ENCODE measurements around the gene EML1. TPM values are rescaled to one million over a fixed set of nuclear protein-coding genes. Genes with fewer than 3 reads are reported as not detected.

The EML1 gene
- total RNA-seq, 2 experiments from 2014 or later = 0.59 TPM; not detected in 1

GRCh38 chr14:99857551-99857950, 64.3 kb downstream of the EML1 start:
- no peaks in the 10 kb centered on the region for H3K9me3 ChIP-seq (ENCODE audit: control insufficient read depth in 1 of 2, insufficient read depth in 1 of 2, low read length in 2 of 2)
- intact Hi-C loops (cut with DNase I, micrococcal nuclease) = no loop called here
- no peaks in the 10 kb centered on the region for H3K36me3 ChIP-seq (ENCODE audit: insufficient read depth, low read length)
- Mint-ChIP-seq H3K27ac (no peak overlapping the region), H3K4me1 (ENCODE audit: low read depth) (no peaks in the 10 kb centered on the region), H3K4me3 (no peak overlapping the region), H3K36me3 (ENCODE audit: low read depth) (no peaks in the 10 kb centered on the region), H3K27me3 (peaks cover 11% of the 10 kb centered on the region), H3K9me3 (no peaks in the 10 kb centered on the region)
- H3K27me3 ChIP-seq (ENCODE audit: control insufficient read depth in 1 of 2, insufficient read depth in 2 of 2, low read length in 2 of 2) = peaks cover 5 to 10% of the 10 kb centered on the region in 2 experiments
- no peak for TF ChIP-seq CTCF (IDR thresholded peaks at IDR 0.05)
- CTCF ChIA-PET = no interaction called here
- DNase-seq = no peak
- no peak overlapping the region for H3K27ac ChIP-seq (ENCODE audit: low read depth in 1 of 2, low read length in 2 of 2)
- no peak for ATAC-seq (ENCODE audit: poor library complexity)
- POLR2A ChIA-PET = no interaction called here
- no peaks in the 10 kb centered on the region for H3K4me1 ChIP-seq (ENCODE audit: insufficient read depth, low read length)
- no peak overlapping the region for H3K4me3 ChIP-seq (ENCODE audit: low read length)

- Mint-ChIP-seq H3K36me3 (ENCODE audit: low read depth) (no peaks in the 10 kb centered on the region), H3K27ac (no peak overlapping the region), H3K4me3 (no peak overlapping the region), H3K27me3 (peaks cover 11% of the 10 kb centered on the region), H3K4me1 (ENCODE audit: low read depth) (no peaks in the 10 kb centered on the region), H3K9me3 (no peaks in the 10 kb centered on the region)
- ATAC-seq (ENCODE audit: poor library complexity) (no peak), DNase-seq (no peak)
- POLR2A ChIA-PET = no interaction called here
- intact Hi-C loops (cut with DNase I, micrococcal nuclease) = no loop called here
- Histone ChIP-seq H3K4me3 (ENCODE audit: low read length) (no peak overlapping the region), H3K4me1 (ENCODE audit: insufficient read depth, low read length) (no peaks in the 10 kb centered on the region), H3K36me3 (ENCODE audit: insufficient read depth, low read length) (no peaks in the 10 kb centered on the region), H3K27ac (ENCODE audit: low read depth in 1 of 2, low read length in 2 of 2) (no peak overlapping the region), H3K27me3 (ENCODE audit: control insufficient read depth in 1 of 2, insufficient read depth in 2 of 2, low read length in 2 of 2) (peaks cover 0 to 8% of the 10 kb centered on the region in 2 experiments), H3K9me3 (ENCODE audit: control insufficient read depth in 1 of 2, insufficient read depth in 1 of 2, low read length in 2 of 2) (no peaks in the 10 kb centered on the region)
- CTCF ChIA-PET = no interaction called here
- no peak for TF ChIP-seq CTCF (IDR thresholded peaks at IDR 0.05)
Measured at GRCh38 chr14:99860219-99860618, 67.0 kb downstream of the EML1 start.

GRCh38 chr14:99862136-99862535, 68.9 kb downstream of the EML1 start:
- POLR2A ChIA-PET = no interaction called here
- Histone ChIP-seq H3K9me3 (ENCODE audit: control insufficient read depth in 1 of 2, insufficient read depth in 1 of 2, low read length in 2 of 2) (no peaks in the 10 kb centered on the region), H3K4me1 (ENCODE audit: insufficient read depth, low read length) (no peaks in the 10 kb centered on the region), H3K36me3 (ENCODE audit: insufficient read depth, low read length) (no peaks in the 10 kb centered on the region), H3K27ac (ENCODE audit: low read depth in 1 of 2, low read length in 2 of 2) (no peak overlapping the region), H3K27me3 (ENCODE audit: control insufficient read depth in 1 of 2, insufficient read depth in 2 of 2, low read length in 2 of 2) (peaks cover 0 to 11% of the 10 kb centered on the region in 2 experiments), H3K4me3 (ENCODE audit: low read length) (no peak overlapping the region)
- Mint-ChIP-seq H3K36me3 (ENCODE audit: low read depth) (no peaks in the 10 kb centered on the region), H3K27me3 (peaks cover 18% of the 10 kb centered on the region), H3K4me1 (ENCODE audit: low read depth) (no peaks in the 10 kb centered on the region), H3K9me3 (no peaks in the 10 kb centered on the region), H3K27ac (no peak overlapping the region), H3K4me3 (no peak overlapping the region)
- intact Hi-C loops (cut with DNase I, micrococcal nuclease) = no loop called here
- no peak for ATAC-seq (ENCODE audit: poor library complexity)
- CTCF ChIA-PET = no interaction called here
- no peak for DNase-seq
- no peak for TF ChIP-seq CTCF (IDR thresholded peaks at IDR 0.05)

All from CD4-positive, alpha-beta T cell (primary cell).